ENCODE measurements around the gene ANXA4.

- TF ChIP-seq EZH2 (IDR thresholded peaks at IDR 0.05; ENCODE audit: insufficient read depth, poor library complexity, severe bottlenecking) = no peak
- no peak for TF ChIP-seq EZH2phosphoT487 (IDR thresholded peaks at IDR 0.05; ENCODE audit: insufficient read depth, low read depth)
Observed at GRCh38 chr2:69740502-69740951, 1.4 kb upstream of the ANXA4 start.

All from GM23248 (cell line).